ENCODE data around the gene ANP32A. TPM values are rescaled to one million over a fixed set of nuclear protein-coding genes. Genes with fewer than 3 reads are reported as not detected.

ANP32A gene
- total and polyA plus RNA-seq, 5 donors: 103 to 145 (median 118) TPM

GRCh38 chr15:68812069-68812468, 8.6 kb downstream of the ANP32A start:
- intact Hi-C loops (cut with DNase I): loop anchor here in 1 of 4 donors (10.0 kb wide), 1 partner anchor 107 kb away; no protein-coding TSS in a partner anchor
- no peak for ATAC-seq
- H3K4me3 ChIP-seq (ENCODE audit: low read length): no peak overlapping the region
- no peaks in the 10 kb centered on the region for H3K27me3 ChIP-seq (ENCODE audit: control insufficient read depth, insufficient read depth)
- H3K4me1 ChIP-seq (ENCODE audit: control insufficient read depth, insufficient read depth, low read length): peaks cover 60% of the 10 kb centered on the region
- peak overlapping the region; percentile 51 for H3K27ac ChIP-seq (ENCODE audit: low read length)
- 82% methylated on average over 8 of the region's 8 CpGs for WGBS
- no peaks in the 10 kb centered on the region for H3K9me3 ChIP-seq (ENCODE audit: control insufficient read depth, low read length)
- peak in 1 of 3 donors; percentile 49 for DNase-seq

- Histone ChIP-seq H3K9me3 (ENCODE audit: control insufficient read depth, low read length) (no peaks in the 10 kb centered on the region), H3K27ac (ENCODE audit: low read length) (no peak overlapping the region), H3K4me1 (ENCODE audit: control insufficient read depth, insufficient read depth, low read length) (peaks cover 60% of the 10 kb centered on the region), H3K27me3 (ENCODE audit: control insufficient read depth, insufficient read depth) (no peaks in the 10 kb centered on the region), H3K4me3 (ENCODE audit: low read length) (no peak overlapping the region)
- intact Hi-C loops (cut with DNase I): no loop called here
- DNase-seq (no peak), ATAC-seq (no peak)
- 81% methylated on average over 9 of the region's 9 CpGs for WGBS
Observed at GRCh38 chr15:68809517-68809916, 11.2 kb downstream of the ANP32A start.

- H3K4me3 ChIP-seq (ENCODE audit: low read length): no peak overlapping the region
- H3K27ac ChIP-seq (ENCODE audit: low read length): no peak overlapping the region
- H3K27me3 ChIP-seq (ENCODE audit: control insufficient read depth, insufficient read depth): no peaks in the 10 kb centered on the region
- intact Hi-C loops (cut with DNase I): no loop called here
- no peak for DNase-seq
- 31% methylated on average over 5 of the region's 5 CpGs for WGBS
- no peaks in the 10 kb centered on the region for H3K9me3 ChIP-seq (ENCODE audit: control insufficient read depth, low read length)
- no peak for ATAC-seq
- peaks cover 57% of the 10 kb centered on the region for H3K4me1 ChIP-seq (ENCODE audit: control insufficient read depth, insufficient read depth, low read length)
Observed at GRCh38 chr15:68808770-68809169, 11.9 kb downstream of the ANP32A start.

GRCh38 chr15:68808091-68808490, 12.6 kb downstream of the ANP32A start:
- ATAC-seq (no peak), DNase-seq (no peak)
- no peak overlapping the region for H3K4me3 ChIP-seq (ENCODE audit: low read length)
- intact Hi-C loops (cut with DNase I): no loop called here
- no peak overlapping the region for H3K27ac ChIP-seq (ENCODE audit: low read length)
- 23% methylated on average over 2 of the region's 2 CpGs for WGBS
- H3K27me3 ChIP-seq (ENCODE audit: control insufficient read depth, insufficient read depth): no peaks in the 10 kb centered on the region
- no peaks in the 10 kb centered on the region for H3K9me3 ChIP-seq (ENCODE audit: control insufficient read depth, low read length)
- peaks cover 53% of the 10 kb centered on the region for H3K4me1 ChIP-seq (ENCODE audit: control insufficient read depth, insufficient read depth, low read length)

GRCh38 chr15:68807249-68807648, 13.4 kb downstream of the ANP32A start:
- 57% methylated on average over 11 of the region's 11 CpGs for WGBS
- no peak overlapping the region for H3K4me3 ChIP-seq (ENCODE audit: low read length)
- H3K27me3 ChIP-seq (ENCODE audit: control insufficient read depth, insufficient read depth): no peaks in the 10 kb centered on the region
- H3K4me1 ChIP-seq (ENCODE audit: control insufficient read depth, insufficient read depth, low read length): peaks cover 54% of the 10 kb centered on the region
- peak in 1 of 3 donors; percentile 52 for DNase-seq
- ATAC-seq: no peak
- peak overlapping the region; percentile 48 for H3K27ac ChIP-seq (ENCODE audit: low read length)
- intact Hi-C loops (cut with DNase I): no loop called here
- H3K9me3 ChIP-seq (ENCODE audit: control insufficient read depth, low read length): no peaks in the 10 kb centered on the region

- WGBS: 53% methylated on average over 9 of the region's 9 CpGs
- Histone ChIP-seq H3K4me3 (ENCODE audit: low read length) (no peak overlapping the region), H3K9me3 (ENCODE audit: control insufficient read depth, low read length) (no peaks in the 10 kb centered on the region), H3K27ac (ENCODE audit: low read length) (peak overlapping the region; percentile 48), H3K4me1 (ENCODE audit: control insufficient read depth, insufficient read depth, low read length) (peaks cover 50% of the 10 kb centered on the region), H3K27me3 (ENCODE audit: control insufficient read depth, insufficient read depth) (no peaks in the 10 kb centered on the region)
- intact Hi-C loops (cut with DNase I): no loop called here
- DNase-seq (peak in 1 of 3 donors; percentile 69), ATAC-seq (peak; percentile 52 to 66)
Observed at GRCh38 chr15:68806220-68807060, 14.3 kb downstream of the ANP32A start.

GRCh38 chr15:68802373-68802772, 18.3 kb downstream of the ANP32A start:
- peaks cover 34% of the 10 kb centered on the region for H3K4me1 ChIP-seq (ENCODE audit: control insufficient read depth, insufficient read depth, low read length)
- ATAC-seq (no peak), DNase-seq (no peak)
- H3K4me3 ChIP-seq (ENCODE audit: low read length): no peak overlapping the region
- WGBS: 97% methylated on average over 8 of the region's 8 CpGs
- no peaks in the 10 kb centered on the region for H3K27me3 ChIP-seq (ENCODE audit: control insufficient read depth, insufficient read depth)
- no peak overlapping the region for H3K27ac ChIP-seq (ENCODE audit: low read length)
- intact Hi-C loops (cut with DNase I): no loop called here
- no peaks in the 10 kb centered on the region for H3K9me3 ChIP-seq (ENCODE audit: control insufficient read depth, low read length)

- no peak for DNase-seq
- ATAC-seq: peak in 1 of 2 donors; percentile 27
- H3K9me3 ChIP-seq (ENCODE audit: control insufficient read depth, low read length): no peaks in the 10 kb centered on the region
- peaks cover 29% of the 10 kb centered on the region for H3K4me1 ChIP-seq (ENCODE audit: control insufficient read depth, insufficient read depth, low read length)
- H3K4me3 ChIP-seq (ENCODE audit: low read length): no peak overlapping the region
- no peak overlapping the region for H3K27ac ChIP-seq (ENCODE audit: low read length)
- no peaks in the 10 kb centered on the region for H3K27me3 ChIP-seq (ENCODE audit: control insufficient read depth, insufficient read depth)
- WGBS: 53% methylated on average over 4 of the region's 4 CpGs
- intact Hi-C loops (cut with DNase I): no loop called here
Observed at GRCh38 chr15:68801572-68802148, 19.0 kb downstream of the ANP32A start.

- H3K27me3 ChIP-seq (ENCODE audit: control insufficient read depth, insufficient read depth): no peaks in the 10 kb centered on the region
- no peak for DNase-seq
- intact Hi-C loops (cut with DNase I): no loop called here
- no peak for ATAC-seq
- H3K4me1 ChIP-seq (ENCODE audit: control insufficient read depth, insufficient read depth, low read length): peaks cover 32% of the 10 kb centered on the region
- WGBS: 93% methylated on average over 1 of the region's 1 CpG
- no peak overlapping the region for H3K4me3 ChIP-seq (ENCODE audit: low read length)
- no peak overlapping the region for H3K27ac ChIP-seq (ENCODE audit: low read length)
- H3K9me3 ChIP-seq (ENCODE audit: control insufficient read depth, low read length): no peaks in the 10 kb centered on the region
Observed at GRCh38 chr15:68800875-68801274, 19.8 kb downstream of the ANP32A start.

GRCh38 chr15:68798346-68799094, 22.2 kb downstream of the ANP32A start:
- ATAC-seq (no peak), DNase-seq (peak in 1 of 3 donors; percentile 14)
- no peaks in the 10 kb centered on the region for H3K9me3 ChIP-seq (ENCODE audit: control insufficient read depth, low read length)
- peak overlapping the region; percentile 50 for H3K27ac ChIP-seq (ENCODE audit: low read length)
- H3K4me3 ChIP-seq (ENCODE audit: low read length): no peak overlapping the region
- peaks cover 45% of the 10 kb centered on the region for H3K4me1 ChIP-seq (ENCODE audit: control insufficient read depth, insufficient read depth, low read length)
- H3K27me3 ChIP-seq (ENCODE audit: control insufficient read depth, insufficient read depth): no peaks in the 10 kb centered on the region
- WGBS: 59% methylated on average over 9 of the region's 9 CpGs
- intact Hi-C loops (cut with DNase I): no loop called here
